ENCODE results near the gene NPL.

Gene NPL

DNA sequence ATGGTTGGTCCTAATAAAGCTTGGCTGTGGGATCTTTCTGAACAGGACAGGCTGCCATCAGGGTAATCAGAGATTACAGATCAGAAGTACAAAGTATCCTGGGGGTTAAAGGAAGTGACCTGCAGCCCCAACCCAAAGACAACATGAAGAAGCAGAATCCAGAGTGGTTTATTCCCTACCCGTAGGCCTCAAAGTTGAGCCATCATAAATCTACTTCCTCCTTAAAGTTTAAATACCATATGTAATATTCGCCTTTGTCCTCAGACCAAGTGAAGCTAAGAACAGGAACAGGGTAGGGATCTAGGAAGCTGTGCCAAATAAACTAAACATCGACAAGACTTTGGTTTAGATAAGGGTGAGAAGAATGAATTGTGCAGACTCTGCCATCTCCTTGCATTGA is 33.6 kb downstream of the NPL start:
- DNase-seq: no peak

DNA sequence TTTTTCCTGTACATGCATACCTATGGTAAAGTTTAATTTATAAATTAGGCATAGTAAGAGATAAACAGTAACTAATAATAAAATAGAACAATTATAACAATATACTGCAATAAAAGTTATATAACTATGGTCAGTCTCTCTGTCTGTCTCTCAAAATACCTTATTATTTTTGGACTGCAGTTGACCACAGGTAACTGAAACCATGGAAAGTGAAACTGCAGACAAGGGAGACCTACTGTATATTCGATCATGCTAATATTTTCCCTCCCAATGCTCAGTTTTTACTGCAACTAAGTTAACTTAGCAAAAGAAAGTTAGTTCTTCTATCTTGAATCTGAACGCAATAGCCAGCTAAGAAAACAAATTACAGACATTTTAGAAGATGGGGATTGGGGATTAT is 37.3 kb downstream of the NPL start:
- no peak for DNase-seq

GRCh38 chr1:182829285-182829932 is 39.8 kb downstream of the NPL start:
- peak in 1 of 2 donors; percentile 3 for DNase-seq

GRCh38 chr1:182833271-182833670 is 43.7 kb downstream of the NPL start:
- no peak for DNase-seq

GRCh38 chr1:182834326-182834725 is 44.8 kb downstream of the NPL start:
- no peak for DNase-seq

DNA sequence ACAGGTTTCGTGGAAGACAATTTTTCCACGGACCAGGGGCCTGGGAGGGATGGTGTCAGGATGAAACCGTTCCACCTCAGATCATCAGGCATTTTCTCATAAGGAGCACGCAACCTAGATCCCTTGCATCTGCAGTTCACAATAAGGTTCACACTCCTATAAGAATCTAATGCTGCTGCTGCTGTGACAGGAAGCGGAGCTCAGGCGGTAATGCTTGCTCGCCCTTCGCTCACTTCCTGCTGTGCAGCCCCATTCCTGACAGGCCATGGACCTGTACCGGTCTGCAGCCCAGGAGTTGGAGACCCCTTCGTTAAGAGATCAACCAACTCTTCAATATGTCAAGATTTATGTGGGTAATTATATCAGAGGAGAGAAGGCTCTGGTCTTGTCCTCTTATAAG is 46.2 kb downstream of the NPL start:
- DNase-seq: no peak

DNA sequence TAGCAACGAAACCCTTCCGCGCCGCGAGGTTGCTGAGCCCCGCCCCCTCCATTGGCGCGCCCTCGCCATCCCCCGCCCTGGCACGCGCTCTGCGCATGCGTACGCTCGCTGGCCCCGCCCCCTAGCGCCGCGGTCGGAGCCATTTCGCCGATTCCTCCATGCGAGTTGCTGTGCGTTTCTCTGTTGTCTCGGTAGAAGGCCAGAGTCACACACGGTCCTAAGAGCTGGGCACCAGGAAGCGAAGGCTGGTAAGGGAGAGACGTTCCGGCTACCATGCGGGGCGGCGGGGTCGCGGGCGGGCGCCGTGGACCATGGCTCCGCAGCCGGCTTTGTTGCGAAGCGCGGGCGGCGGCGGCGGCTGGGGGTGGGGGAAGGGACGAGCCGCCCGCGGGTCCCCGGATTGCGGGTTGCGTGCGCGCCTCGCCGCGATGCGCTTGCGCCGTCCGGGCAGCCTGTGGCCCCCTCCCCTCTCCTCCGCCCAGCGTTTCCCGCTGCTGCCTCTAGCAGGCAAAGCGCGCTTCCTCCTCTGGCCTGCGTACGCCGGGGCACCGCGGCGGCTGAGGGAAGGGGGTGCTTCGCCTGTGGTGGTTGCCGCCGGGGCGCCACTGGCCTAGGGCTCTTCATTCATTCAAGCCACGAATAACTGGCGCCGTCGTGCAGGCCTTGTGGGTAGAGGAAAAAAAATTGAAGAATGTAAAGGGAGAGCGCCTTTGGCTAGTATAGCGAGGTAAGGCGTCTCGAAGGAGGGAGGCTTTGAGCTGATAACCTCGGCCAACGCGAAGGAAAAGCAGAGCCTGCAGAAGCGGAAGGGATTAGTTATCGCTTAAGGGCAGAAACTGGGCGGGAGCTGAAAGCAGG is 49.9 kb downstream of the NPL start, which contains the start of gene DHX9:
DHX9 (plus strand) TSS at position 139 of the 858 bp plus-strand sequence. CDS start 3,220 bp downstream, outside the sequence.
- peak; percentile 80 to 97 for DNase-seq

DNA sequence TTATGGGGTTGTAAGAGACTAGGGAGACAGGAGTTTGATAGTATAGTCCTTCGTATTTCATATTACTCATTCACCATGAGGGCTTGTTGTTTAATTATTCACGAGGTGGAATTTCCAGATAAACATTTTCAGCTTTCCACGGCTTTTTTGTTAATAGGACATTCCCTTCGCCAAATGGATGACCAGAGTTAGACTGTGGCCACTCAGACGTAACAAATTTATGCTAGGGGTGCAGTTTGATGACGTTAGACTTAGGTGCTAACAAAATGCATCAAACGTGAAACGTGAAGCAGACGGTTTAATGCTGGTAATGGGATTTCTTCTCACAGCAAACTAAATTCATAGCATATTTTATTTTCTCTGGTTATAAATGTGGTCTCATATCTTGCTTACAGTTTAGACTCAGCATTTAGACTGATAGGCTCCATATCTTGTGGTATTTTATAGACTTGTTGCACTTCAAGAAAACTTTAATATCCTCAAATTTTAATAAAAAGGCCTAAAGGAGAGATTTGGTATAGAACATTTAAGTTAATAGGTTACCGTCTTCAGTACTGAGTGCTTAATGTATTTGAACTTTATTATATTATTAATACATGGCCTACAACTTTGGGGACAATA is 51.9 kb downstream of the NPL start:
- DNase-seq: no peak

DNA sequence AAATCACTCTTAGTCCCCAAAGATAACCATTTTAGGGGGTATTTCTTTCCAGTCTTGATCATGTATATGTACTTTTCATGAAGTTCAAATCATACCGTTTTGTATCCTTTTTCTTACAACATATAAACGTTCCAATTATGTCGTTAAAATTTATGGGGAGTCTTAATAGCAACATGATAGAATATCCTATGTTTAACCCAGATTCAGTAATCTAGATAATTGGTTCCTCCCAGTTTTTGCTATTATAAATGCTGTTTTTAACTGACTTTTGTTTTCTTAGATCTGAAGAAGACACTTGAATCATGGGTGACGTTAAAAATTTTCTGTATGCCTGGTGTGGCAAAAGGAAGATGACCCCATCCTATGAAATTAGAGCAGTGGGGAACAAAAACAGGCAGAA is 52.7 kb downstream of the NPL start:
- DNase-seq: no peak

DNA sequence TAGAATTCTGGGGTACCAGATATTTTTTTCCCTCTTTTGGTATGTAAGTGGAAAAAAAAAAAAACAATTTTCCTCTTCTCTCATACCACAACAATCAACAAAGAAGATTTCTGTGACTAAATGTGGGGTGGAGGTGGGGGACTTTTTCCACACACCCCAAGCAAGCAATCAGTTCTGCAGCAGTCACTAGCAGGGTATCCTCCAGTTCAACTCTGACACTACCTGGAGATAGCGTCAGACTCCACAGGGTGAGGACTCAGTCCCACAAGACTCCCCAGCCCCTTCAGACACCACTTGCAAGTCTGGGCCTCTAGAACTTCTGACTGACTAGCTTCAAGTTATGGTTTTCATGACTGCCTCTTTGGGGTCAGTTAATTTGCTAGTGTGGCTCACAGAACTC is 55.8 kb downstream of the NPL start:
- no peak for DNase-seq

DNA sequence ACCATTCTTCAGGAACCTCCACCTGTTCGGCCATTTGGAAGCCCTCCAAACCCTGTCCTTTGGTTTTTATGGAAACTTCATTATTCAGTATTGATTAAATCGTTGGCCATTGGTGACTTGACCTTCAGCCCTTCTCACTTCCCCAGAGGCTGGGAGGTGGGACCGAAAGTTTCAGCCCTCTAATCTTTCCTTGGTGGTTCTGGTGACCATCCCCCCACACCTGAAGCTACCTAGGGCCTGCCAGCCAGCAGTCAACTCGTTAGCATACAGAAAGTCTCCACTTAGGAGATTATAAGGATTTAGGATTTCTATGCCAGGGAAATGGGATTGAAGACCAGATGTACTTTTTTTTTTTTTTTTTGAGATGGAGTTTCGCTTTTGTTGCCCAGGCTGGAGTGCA is 56.3 kb downstream of the NPL start:
- no peak for DNase-seq

GRCh38 chr1:182847105-182847504 is 57.5 kb downstream of the NPL start:
- DNase-seq: no peak

DNA sequence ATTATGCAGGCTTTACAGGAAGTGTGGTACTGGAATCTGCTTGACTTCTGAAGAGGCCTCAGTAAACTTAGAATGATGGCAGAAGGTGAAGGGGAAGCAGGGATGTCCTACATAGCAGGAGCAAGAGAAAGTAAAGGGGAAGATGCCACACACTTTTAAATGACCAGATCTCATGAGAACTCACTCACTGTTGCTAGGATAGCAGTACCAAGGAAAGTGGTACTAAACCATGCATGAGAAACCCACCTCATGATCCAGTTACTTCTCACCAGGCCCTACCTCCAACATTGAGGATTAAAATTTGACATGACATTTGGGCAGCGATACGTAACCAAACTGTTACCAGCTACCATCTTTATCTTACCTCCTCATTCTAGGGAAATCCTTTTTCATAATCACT is 59.2 kb downstream of the NPL start:
- DNase-seq: no peak

GRCh38 chr1:182850319-182850718 is 60.7 kb downstream of the NPL start:
- no peak for DNase-seq

- no peak for DNase-seq
Measured at GRCh38 chr1:182851825-182852224, 62.3 kb downstream of the NPL start.

DNA sequence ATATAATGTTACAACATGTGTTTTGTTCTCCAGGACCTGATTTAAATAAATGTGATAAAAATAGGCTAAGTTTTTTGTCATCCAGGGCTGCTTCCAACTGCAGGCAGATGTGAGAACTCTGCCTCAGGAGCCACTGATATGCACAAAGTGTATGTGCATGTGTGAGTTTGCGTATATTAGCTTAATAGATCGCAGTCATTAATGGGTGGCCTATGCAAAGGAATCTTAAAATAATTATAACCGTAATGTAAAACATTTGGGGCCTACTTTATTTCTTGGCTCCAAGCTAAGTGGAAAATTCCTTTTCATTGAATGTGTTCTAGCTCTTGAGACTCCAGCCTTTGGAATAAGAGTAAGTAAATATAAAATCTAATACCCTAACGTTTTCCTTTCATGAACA is 66.3 kb downstream of the NPL start:
- no peak for DNase-seq

- DNase-seq: no peak
Measured at GRCh38 chr1:182857212-182857611, 67.6 kb downstream of the NPL start.

- DNase-seq: no peak
Measured at GRCh38 chr1:182860658-182861057, 71.1 kb downstream of the NPL start.

- no peak for DNase-seq
Measured at GRCh38 chr1:182861994-182862393, 72.4 kb downstream of the NPL start.

GRCh38 chr1:182862827-182863226 is 73.3 kb downstream of the NPL start:
- no peak for DNase-seq

- no peak for DNase-seq
Measured at GRCh38 chr1:182863940-182864339, 74.4 kb downstream of the NPL start.

- no peak for DNase-seq
Measured at GRCh38 chr1:182867861-182868260, 78.3 kb downstream of the NPL start.

GRCh38 chr1:182869241-182869666 is 79.7 kb downstream of the NPL start:
- no peak for DNase-seq

DNA sequence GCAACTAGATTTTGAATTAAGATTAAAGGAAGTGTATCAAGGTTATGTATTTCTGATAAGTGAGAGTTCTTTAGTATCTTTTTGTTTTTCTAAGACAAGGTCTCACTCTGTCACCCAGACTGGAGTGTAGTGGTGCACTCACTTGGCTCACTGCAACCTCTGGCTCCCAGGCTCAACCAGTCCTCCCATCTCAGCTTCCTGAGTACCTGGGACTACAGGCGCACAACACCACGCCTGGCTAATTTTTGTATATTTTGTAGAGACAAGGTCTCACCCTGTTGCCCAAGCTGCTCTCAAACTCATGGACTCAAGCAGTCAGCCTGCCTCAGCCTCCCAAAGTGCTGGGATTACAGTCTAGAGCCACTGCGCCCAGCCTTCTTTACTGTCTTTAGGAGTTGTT is 83.3 kb downstream of the NPL start:
- DNase-seq: no peak

Measured in bone marrow (tissue), 2 donors.